DND-41 (cell line): Measurements from ENCODE around the gene RNGTT.

Experiments used
- ATAC-seq: fragments of 200-7000 bp; cut with Tn5 transposase; 3 replicates; pipeline ENCODE4 v1.9.1; 2021; ENCODE audit warnings: low read depth; ENCODE audit not compliant: insufficient read depth
- DNase-seq: peaks from one replicate; pipeline ENCODE4 v3.0.0-alpha.2; 2020
- H2AFZ ChIP-seq: 2 replicates; pipeline ENCODE4 v1.6.0; 2012; ENCODE audit warnings: low read depth, low read length
- H3K27ac ChIP-seq: 2 replicates; pipeline ENCODE4 v1.5.1; 2012; ENCODE audit warnings: low read length, inconsistent platforms
- H3K27me3 ChIP-seq: fragments of 200-600 bp; sonication (generic); 2 replicates; pipeline ENCODE4 v1.6.0; 2012; ENCODE audit warnings: low read length, mild to moderate bottlenecking, inconsistent platforms; ENCODE audit not compliant: insufficient read depth, poor library complexity
- H3K36me3 ChIP-seq: 2 replicates; pipeline ENCODE4 v1.5.1; 2012; ENCODE audit warnings: low read length, inconsistent platforms; ENCODE audit not compliant: insufficient read depth
- H3K4me1 ChIP-seq: 2 replicates; pipeline ENCODE4 v1.5.1; 2012; ENCODE audit warnings: mild to moderate bottlenecking, low read length; ENCODE audit not compliant: insufficient read depth
- H3K4me2 ChIP-seq: 2 replicates; pipeline ENCODE4 v1.6.0; 2012; ENCODE audit warnings: mild to moderate bottlenecking, moderate library complexity, low read length, inconsistent platforms; ENCODE audit not compliant: insufficient read depth
- H3K4me3 ChIP-seq, 2 experiments: fragments of 200-600 bp in 1 of 2; shearing (Covaris generic) in 1 of 2; 2 replicates each; pipeline ENCODE4 v1.5.1; 2012 to 2016; ENCODE audit warnings: inconsistent platforms in 2 of 2, low read length in 2 of 2, mild to moderate bottlenecking in 2 of 2, low read depth in 1 of 2, moderate library complexity in 1 of 2
- H3K79me2 ChIP-seq: 2 replicates; pipeline ENCODE4 v1.6.0; 2012; ENCODE audit warnings: low read length, inconsistent platforms; ENCODE audit not compliant: insufficient read depth
- H3K9ac ChIP-seq: 2 replicates; pipeline ENCODE4 v1.6.0; 2012; ENCODE audit warnings: low read depth, mild to moderate bottlenecking, inconsistent platforms, low read length, moderate library complexity
- H3K9me3 ChIP-seq: 2 replicates; pipeline ENCODE4 v1.5.1; 2012; ENCODE audit warnings: low read length, moderate library complexity, mild to moderate bottlenecking, inconsistent platforms; ENCODE audit not compliant: insufficient read depth, severe bottlenecking
- H4K20me1 ChIP-seq: 2 replicates; pipeline ENCODE4 v1.6.0; 2012; ENCODE audit warnings: low read length; ENCODE audit not compliant: insufficient read depth
- EZH2 ChIP-seq: IDR thresholded peaks from 3 replicates; pipeline ENCODE4 v1.6.1; 2012; ENCODE audit warnings: borderline replicate concordance, low read depth, mild to moderate bottlenecking, moderate library complexity, low read length, inconsistent platforms; ENCODE audit not compliant: severe bottlenecking
- TF ChIP-seq, protein P1 (sequence below): IDR thresholded peaks from 2 replicates; pipeline ENCODE4 v1.5.1; 2012; ENCODE audit warnings: borderline replicate concordance, low read length, moderate library complexity, mild to moderate bottlenecking; ENCODE audit not compliant: poor library complexity, severe bottlenecking; ENCODE audit errors: extremely low read depth

The RNGTT gene

DNA sequence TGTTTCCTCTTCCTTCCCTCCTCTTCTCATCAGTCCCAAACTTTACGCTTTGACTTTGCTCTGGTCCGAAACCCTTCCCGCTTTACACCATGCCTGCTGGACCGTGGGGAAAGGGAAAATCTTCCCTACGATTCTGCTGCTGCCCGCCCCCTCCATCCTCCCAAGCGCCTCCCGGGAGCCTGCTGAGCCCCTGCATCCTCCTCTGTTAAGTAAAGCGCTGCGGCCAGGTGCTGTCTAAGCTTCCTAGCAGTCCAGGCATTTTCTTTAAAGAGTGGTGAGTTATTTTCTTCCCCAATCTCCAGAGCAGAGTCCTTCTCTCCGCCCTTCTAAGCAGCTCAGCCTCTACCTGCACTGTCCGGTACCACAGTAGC, 376.3 kb downstream of the RNGTT start:
- Histone ChIP-seq H4K20me1 (no peaks in the 10 kb centered on the region), H3K4me1 (no peaks in the 10 kb centered on the region), H3K4me3 (no peak overlapping the region), H3K4me2 (no peak overlapping the region), H2AFZ (no peak overlapping the region), H3K9me3 (peaks cover 3% of the 10 kb centered on the region), H3K9ac (no peak overlapping the region), H3K27me3 (no peaks in the 10 kb centered on the region), H3K36me3 (no peaks in the 10 kb centered on the region), H3K79me2 (no peaks in the 10 kb centered on the region), H3K27ac (no peak overlapping the region)
- TF ChIP-seq, protein P1, sequence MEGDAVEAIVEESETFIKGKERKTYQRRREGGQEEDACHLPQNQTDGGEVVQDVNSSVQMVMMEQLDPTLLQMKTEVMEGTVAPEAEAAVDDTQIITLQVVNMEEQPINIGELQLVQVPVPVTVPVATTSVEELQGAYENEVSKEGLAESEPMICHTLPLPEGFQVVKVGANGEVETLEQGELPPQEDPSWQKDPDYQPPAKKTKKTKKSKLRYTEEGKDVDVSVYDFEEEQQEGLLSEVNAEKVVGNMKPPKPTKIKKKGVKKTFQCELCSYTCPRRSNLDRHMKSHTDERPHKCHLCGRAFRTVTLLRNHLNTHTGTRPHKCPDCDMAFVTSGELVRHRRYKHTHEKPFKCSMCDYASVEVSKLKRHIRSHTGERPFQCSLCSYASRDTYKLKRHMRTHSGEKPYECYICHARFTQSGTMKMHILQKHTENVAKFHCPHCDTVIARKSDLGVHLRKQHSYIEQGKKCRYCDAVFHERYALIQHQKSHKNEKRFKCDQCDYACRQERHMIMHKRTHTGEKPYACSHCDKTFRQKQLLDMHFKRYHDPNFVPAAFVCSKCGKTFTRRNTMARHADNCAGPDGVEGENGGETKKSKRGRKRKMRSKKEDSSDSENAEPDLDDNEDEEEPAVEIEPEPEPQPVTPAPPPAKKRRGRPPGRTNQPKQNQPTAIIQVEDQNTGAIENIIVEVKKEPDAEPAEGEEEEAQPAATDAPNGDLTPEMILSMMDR, result no peak
- TF ChIP-seq EZH2, result no peak
- no peak for ATAC-seq
- DNase-seq, result no peak

DNA sequence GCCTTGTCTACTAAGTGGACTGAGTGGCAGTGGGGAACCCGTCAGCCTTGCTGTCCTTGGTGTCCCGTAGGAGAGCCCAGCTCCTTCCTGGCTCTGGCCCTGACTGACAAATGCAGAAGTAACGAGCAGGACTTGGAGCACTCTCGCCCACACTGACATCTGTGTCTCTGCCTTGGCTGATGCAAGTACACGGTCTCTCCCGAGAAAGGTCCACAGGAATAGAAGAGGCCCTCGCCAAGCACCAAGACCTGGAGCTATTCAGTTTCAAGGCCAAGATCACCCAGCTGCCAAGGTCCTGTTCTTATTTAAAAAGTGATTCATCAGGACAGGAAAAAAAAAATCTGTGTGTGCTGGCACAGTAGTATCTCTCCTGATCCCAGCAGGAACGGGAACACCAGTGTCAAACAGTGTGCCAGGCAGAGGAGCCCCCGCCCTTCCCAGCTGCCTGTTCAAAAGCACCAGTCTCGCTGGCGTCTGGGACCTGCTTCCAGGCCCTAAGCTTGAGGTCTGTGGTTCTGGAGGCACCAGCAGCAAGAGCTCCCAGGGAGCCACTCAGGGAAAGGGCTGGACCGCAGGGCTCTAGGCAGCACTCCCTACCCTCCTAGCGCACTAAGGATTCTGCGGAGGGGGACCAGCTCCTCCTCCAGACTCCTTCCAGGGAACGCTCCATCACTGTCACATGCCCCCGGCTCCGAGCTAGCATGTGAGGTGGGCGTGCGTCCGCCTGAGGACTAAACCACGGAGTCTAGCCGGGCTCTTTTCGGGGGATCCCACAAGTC, 376.9 kb downstream of the RNGTT start:
- Histone ChIP-seq H3K27me3 (no peaks in the 10 kb centered on the region), H3K36me3 (no peaks in the 10 kb centered on the region), H3K9ac (no peak overlapping the region), H3K27ac (no peak overlapping the region), H3K4me3 (no peak overlapping the region), H2AFZ (no peak overlapping the region), H3K9me3 (peaks cover 3% of the 10 kb centered on the region), H3K79me2 (no peaks in the 10 kb centered on the region), H4K20me1 (no peaks in the 10 kb centered on the region), H3K4me2 (no peak overlapping the region), H3K4me1 (no peaks in the 10 kb centered on the region)
- DNase-seq, result no peak
- TF ChIP-seq, protein P1, result no peak
- TF ChIP-seq EZH2, result no peak
- ATAC-seq, result no peak

DNA sequence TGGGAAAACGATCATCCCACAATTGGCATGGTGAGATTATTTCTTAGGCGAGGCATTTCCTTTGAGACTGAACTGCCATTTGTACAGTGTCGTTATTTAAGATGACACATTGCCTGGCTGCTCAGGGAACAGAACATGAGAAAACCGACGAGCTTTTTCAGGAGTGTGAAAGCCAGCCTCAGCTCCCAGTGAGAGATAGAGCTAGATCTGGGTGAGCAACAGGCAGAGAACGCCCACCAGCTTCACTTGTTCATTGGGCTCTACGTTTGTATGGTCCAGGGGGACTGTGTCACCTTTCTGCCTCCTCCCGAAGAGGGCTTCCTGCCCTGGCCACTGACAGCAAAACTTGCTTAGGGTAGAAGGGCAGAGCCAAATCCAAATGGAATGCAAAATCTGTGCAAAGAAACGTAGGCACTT, 378.1 kb downstream of the RNGTT start:
- Histone ChIP-seq H3K27me3 (no peaks in the 10 kb centered on the region), H3K36me3 (no peaks in the 10 kb centered on the region), H3K9me3 (peaks cover 3% of the 10 kb centered on the region), H3K9ac (no peak overlapping the region), H3K4me3 (no peak overlapping the region), H3K27ac (no peak overlapping the region), H3K79me2 (no peaks in the 10 kb centered on the region), H4K20me1 (no peaks in the 10 kb centered on the region), H3K4me2 (no peak overlapping the region), H3K4me1 (no peaks in the 10 kb centered on the region), H2AFZ (no peak overlapping the region)
- no peak for DNase-seq
- ATAC-seq, result no peak
- TF ChIP-seq, protein P1, result no peak
- no peak for TF ChIP-seq EZH2
